ENCODE data around the gene BRAP.
"Not testable (repeated sequence)": the region's sequence is repeated elsewhere in the genome, so short reads cannot be mapped to it uniquely, and the experiment has no call there.

The BRAP gene

GRCh38 chr12:111602857-111603256 is 82.9 kb downstream of the BRAP start:
- H3K9me3 Mint-ChIP-seq, H3K4me1 Mint-ChIP-seq, H3K27ac Mint-ChIP-seq, H3K27me3 Mint-ChIP-seq, H3K36me3 Mint-ChIP-seq, ATAC-seq, H3K4me3 Mint-ChIP-seq: not testable (repeated sequence)

GRCh38 chr12:111602348-111602747 is 83.4 kb downstream of the BRAP start:
- Mint-ChIP-seq H3K36me3 (no peaks in the 10 kb centered on the region), H3K4me1 (peaks cover 14% of the 10 kb centered on the region), H3K27me3 (no peaks in the 10 kb centered on the region), H3K4me3 (no peak overlapping the region), H3K9me3 (no peaks in the 10 kb centered on the region), H3K27ac (no peak overlapping the region)
- ATAC-seq, result no peak

GRCh38 chr12:111600986-111601385 is 84.8 kb downstream of the BRAP start:
- H3K27me3 Mint-ChIP-seq, result not testable (repeated sequence)

DNA sequence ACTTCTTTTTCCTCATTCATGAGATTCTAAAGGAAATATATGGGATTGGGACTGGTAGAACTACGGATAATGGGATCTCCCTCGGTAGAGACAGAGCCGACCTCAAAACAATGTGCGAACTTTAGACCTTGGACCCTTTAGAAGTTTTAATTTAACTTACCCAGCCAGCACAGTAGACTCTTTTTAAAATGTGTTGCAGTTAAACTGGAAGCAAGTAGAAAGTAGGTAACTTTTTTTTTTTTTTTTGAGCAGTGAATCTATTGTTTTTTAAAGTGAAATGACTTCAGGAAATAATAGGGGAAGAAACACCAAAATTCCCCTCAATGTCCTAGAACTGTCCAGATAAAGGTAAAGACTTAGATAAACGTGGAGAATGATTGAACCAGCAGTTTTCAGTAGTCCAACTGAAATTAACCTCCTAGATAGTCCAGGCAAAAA is 85.5 kb downstream of the BRAP start:
- H3K9me3 Mint-ChIP-seq, result no peaks in the 10 kb centered on the region
- ATAC-seq, result no peak

More at GRCh38 chr12:111600986-111601385, 84.8 kb downstream of the BRAP start:
- peaks cover 26% of the 10 kb centered on the region for H3K4me1 Mint-ChIP-seq
- not testable (repeated sequence) for H3K36me3 Mint-ChIP-seq, H3K27ac Mint-ChIP-seq, H3K9me3 Mint-ChIP-seq, H3K4me3 Mint-ChIP-seq, ATAC-seq

GRCh38 chr12:111599453-111600204 is 86.1 kb downstream of the BRAP start:
- ATAC-seq, result peak; percentile 89
- Mint-ChIP-seq H3K27me3 (no peaks in the 10 kb centered on the region), H3K4me1 (peaks cover 40% of the 10 kb centered on the region), H3K4me3 (peak overlapping the region; percentile 89), H3K9me3 (no peaks in the 10 kb centered on the region), H3K27ac (peak overlapping the region; percentile 83), H3K36me3 (no peaks in the 10 kb centered on the region)

More for the DNA sequence above, 85.5 kb downstream of the BRAP start:
- peak overlapping the region; percentile 89 for H3K4me3 Mint-ChIP-seq
- H3K4me1 Mint-ChIP-seq, result peaks cover 34% of the 10 kb centered on the region
- H3K36me3 Mint-ChIP-seq, result no peaks in the 10 kb centered on the region
- peak overlapping the region; percentile 83 for H3K27ac Mint-ChIP-seq
- H3K27me3 Mint-ChIP-seq, result no peaks in the 10 kb centered on the region

GRCh38 chr12:111598637-111599452 is 86.9 kb downstream of the BRAP start, which contains the start of gene ATXN2:
ATXN2 (minus strand) TSS chr12:111599315; CDS start chr12:111599034, 281 bp downstream.
- peaks cover 45% of the 10 kb centered on the region for H3K4me1 Mint-ChIP-seq
- no peaks in the 10 kb centered on the region for H3K36me3 Mint-ChIP-seq
- peak; percentile 77 for ATAC-seq
- no peaks in the 10 kb centered on the region for H3K27me3 Mint-ChIP-seq
- peak within 1 kb of the TSS; percentile 83 for H3K27ac Mint-ChIP-seq
- peak within 1 kb of the TSS; percentile 89 for H3K4me3 Mint-ChIP-seq
- no peaks in the 10 kb centered on the region for H3K9me3 Mint-ChIP-seq

- Mint-ChIP-seq H3K27me3 (no peaks in the 10 kb centered on the region), H3K27ac (peak overlapping the region; percentile 83), H3K36me3 (no peaks in the 10 kb centered on the region), H3K4me3 (peak overlapping the region; percentile 89), H3K4me1 (peaks cover 49% of the 10 kb centered on the region), H3K9me3 (no peaks in the 10 kb centered on the region)
- ATAC-seq, result peak; percentile 32
Observed at GRCh38 chr12:111597831-111598636, 87.7 kb downstream of the BRAP start.

- Mint-ChIP-seq H3K36me3 (no peaks in the 10 kb centered on the region), H3K27me3 (no peaks in the 10 kb centered on the region), H3K4me1 (peaks cover 49% of the 10 kb centered on the region), H3K9me3 (no peaks in the 10 kb centered on the region), H3K4me3 (peak overlapping the region; percentile 89), H3K27ac (peak overlapping the region; percentile 83)
- ATAC-seq, result no peak
Observed at GRCh38 chr12:111596985-111597830, 88.5 kb downstream of the BRAP start.

DNA sequence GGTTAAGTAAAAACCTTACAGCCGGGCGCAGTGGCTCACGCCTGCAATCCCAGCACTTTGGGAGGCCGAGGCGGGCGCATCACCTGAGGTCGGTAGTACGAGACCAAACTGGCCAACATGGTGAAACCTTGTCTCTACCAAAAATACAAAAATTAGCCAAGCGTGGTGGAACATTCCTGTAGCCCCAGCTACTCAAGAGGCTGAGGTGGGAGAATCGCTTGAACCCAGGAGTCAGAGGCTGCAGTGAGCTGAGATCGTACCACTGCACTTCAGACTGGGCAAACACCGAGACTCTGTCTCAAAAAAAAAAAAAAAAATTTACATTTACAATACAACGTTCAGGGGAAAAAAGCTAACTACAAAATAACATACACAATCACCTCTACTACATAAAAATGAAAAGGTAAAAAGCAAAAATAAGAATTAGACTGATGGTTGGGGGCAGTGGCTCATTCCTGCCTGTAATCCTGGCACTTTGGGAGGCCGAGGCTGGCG is 90.4 kb downstream of the BRAP start:
- H3K27me3 Mint-ChIP-seq, ATAC-seq, H3K36me3 Mint-ChIP-seq, H3K27ac Mint-ChIP-seq, H3K4me3 Mint-ChIP-seq, H3K9me3 Mint-ChIP-seq: not testable (repeated sequence)
- peaks cover 47% of the 10 kb centered on the region for H3K4me1 Mint-ChIP-seq
